GM12875 (cell line): ENCODE data around the gene SLC6A12.
A peak's percentile ranks its signal among the peaks of the same experiment; 100 is the strongest.

ENCODE experiments used
- H3K4me3 ChIP-seq: one replicate; pipeline ENCODE4 v1.5.1; 2011; ENCODE audit warnings: low read depth, low read length, control low read depth
- TF ChIP-seq, protein P1 (sequence below): IDR thresholded peaks from 2 replicates; pipeline ENCODE4 v1.5.1; 2011; ENCODE audit warnings: low read depth, mild to moderate bottlenecking, control low read depth, inconsistent platforms, low read length, moderate library complexity, borderline replicate concordance; ENCODE audit not compliant: insufficient read depth

Gene SLC6A12

GRCh38 chr12:154058-154457, 59.9 kb downstream of the SLC6A12 start:
- H3K4me3 ChIP-seq = no peak overlapping the region
- TF ChIP-seq, protein P1, sequence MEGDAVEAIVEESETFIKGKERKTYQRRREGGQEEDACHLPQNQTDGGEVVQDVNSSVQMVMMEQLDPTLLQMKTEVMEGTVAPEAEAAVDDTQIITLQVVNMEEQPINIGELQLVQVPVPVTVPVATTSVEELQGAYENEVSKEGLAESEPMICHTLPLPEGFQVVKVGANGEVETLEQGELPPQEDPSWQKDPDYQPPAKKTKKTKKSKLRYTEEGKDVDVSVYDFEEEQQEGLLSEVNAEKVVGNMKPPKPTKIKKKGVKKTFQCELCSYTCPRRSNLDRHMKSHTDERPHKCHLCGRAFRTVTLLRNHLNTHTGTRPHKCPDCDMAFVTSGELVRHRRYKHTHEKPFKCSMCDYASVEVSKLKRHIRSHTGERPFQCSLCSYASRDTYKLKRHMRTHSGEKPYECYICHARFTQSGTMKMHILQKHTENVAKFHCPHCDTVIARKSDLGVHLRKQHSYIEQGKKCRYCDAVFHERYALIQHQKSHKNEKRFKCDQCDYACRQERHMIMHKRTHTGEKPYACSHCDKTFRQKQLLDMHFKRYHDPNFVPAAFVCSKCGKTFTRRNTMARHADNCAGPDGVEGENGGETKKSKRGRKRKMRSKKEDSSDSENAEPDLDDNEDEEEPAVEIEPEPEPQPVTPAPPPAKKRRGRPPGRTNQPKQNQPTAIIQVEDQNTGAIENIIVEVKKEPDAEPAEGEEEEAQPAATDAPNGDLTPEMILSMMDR = no peak

GRCh38 chr12:153080-153746, 60.7 kb downstream of the SLC6A12 start:
- no peak overlapping the region for H3K4me3 ChIP-seq
- TF ChIP-seq, protein P1 = peak; percentile 90

GRCh38 chr12:152440-152839, 61.5 kb downstream of the SLC6A12 start:
- TF ChIP-seq, protein P1 = no peak

GRCh38 chr12:151579-151978, 62.4 kb downstream of the SLC6A12 start:
- no peak overlapping the region for H3K4me3 ChIP-seq
- TF ChIP-seq, protein P1 = no peak

More at GRCh38 chr12:152440-152839, 61.5 kb downstream of the SLC6A12 start:
- H3K4me3 ChIP-seq = no peak overlapping the region

DNA sequence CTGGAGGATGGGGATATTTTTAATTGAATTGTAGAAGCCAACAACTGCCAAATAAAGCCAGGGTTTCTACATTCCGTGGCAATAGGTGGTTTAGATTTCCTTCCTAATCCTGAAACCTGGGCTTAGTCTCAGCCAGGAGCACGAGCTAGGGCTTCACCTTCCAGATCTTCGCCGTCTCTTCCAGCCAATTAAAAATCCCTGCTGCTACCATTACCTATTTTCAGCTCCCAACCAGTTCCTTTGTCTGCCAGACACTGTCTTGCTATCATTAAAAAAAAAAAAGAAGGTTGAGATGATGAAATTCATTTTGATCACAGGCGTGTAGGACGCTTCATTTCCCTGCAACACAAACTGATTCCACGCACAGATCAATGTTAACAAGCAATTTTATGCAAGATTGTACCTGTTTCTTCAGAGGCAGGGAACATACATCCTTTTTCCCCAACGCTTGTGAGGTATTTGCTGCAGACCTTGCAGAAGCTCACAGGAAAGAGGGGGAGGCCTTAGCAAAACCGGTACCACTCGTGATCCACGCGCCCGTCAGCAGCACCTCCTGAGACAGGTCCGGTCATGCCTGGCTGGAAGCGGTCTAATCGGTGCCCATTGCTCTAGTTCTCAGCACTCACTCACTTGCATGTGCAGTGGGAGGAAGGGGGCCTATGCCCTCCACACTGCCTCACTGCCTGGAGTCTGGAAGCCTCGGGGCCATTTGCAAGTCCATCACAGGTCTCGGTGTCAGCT, 65.1 kb downstream of the SLC6A12 start:
- TF ChIP-seq, protein P1 = no peak
- no peak overlapping the region for H3K4me3 ChIP-seq

DNA sequence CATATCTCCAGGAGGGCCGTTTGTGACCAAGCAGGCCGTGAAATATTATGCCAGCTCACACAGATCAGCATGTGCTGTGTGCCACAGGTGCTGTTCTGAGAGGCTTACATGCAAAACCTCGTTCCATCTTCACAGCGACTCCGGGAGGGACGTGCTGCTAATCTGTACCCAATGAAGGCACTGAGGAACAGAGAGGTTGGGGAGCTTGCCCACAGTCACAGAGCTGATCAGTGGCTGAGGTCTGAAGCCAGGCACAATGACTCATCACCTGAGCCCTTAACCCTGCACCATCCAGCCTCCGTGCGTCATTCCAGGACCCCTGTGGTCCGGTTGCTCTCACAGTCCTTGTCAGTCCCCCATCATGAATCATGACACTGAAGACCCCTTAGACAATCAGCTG, 66.7 kb downstream of the SLC6A12 start:
- no peak overlapping the region for H3K4me3 ChIP-seq
- TF ChIP-seq, protein P1 = no peak
